ENCODE results near the gene SRI.
"Not testable (repeated sequence)": the region's sequence is repeated elsewhere in the genome, so short reads cannot be mapped to it uniquely, and the experiment has no call there.

The SRI gene

GRCh38 chr7:88165697-88166096, 54.1 kb downstream of the SRI start:
- no peak for DNase-seq (ENCODE audit: low spot score)
- TF ChIP-seq, protein P1, sequence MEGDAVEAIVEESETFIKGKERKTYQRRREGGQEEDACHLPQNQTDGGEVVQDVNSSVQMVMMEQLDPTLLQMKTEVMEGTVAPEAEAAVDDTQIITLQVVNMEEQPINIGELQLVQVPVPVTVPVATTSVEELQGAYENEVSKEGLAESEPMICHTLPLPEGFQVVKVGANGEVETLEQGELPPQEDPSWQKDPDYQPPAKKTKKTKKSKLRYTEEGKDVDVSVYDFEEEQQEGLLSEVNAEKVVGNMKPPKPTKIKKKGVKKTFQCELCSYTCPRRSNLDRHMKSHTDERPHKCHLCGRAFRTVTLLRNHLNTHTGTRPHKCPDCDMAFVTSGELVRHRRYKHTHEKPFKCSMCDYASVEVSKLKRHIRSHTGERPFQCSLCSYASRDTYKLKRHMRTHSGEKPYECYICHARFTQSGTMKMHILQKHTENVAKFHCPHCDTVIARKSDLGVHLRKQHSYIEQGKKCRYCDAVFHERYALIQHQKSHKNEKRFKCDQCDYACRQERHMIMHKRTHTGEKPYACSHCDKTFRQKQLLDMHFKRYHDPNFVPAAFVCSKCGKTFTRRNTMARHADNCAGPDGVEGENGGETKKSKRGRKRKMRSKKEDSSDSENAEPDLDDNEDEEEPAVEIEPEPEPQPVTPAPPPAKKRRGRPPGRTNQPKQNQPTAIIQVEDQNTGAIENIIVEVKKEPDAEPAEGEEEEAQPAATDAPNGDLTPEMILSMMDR (IDR thresholded peaks at IDR 0.05; ENCODE audit: extremely low read depth, missing control alignments), result no peak

- not testable (repeated sequence) for DNase-seq (ENCODE audit: low spot score)
Observed at GRCh38 chr7:88159741-88160140, 60.1 kb downstream of the SRI start.

DNA sequence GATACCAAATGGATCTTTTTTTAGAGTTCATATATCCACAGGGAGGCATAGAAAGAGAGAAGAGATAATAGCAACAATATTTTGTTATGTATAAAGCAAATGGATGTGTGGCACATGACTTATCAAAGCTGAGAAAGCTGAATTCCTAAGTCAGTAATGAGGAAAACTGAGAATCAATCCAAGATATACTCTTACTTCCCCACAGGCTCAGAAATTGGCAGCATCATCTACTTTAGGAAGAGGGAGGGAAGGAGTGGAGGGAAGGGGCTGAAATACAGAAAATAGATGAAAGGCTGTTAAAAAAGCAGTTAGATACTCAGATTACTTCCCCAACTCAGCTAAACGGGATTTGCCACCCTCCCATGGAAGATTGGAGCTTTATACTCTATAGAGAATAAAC, 63.5 kb downstream of the SRI start:
- DNase-seq (ENCODE audit: low spot score), result no peak
- TF ChIP-seq, protein P1 (IDR thresholded peaks at IDR 0.05; ENCODE audit: extremely low read depth, missing control alignments), result no peak

GRCh38 chr7:88155756-88156155, 64.1 kb downstream of the SRI start:
- TF ChIP-seq, protein P1 (IDR thresholded peaks at IDR 0.05; ENCODE audit: extremely low read depth, missing control alignments), result no peak
- DNase-seq (ENCODE audit: low spot score), result no peak
